Astrocyte of the hippocampus (primary cell): ENCODE measurements around the gene KDM6A.
"Not testable (repeated sequence)": the region's sequence is repeated elsewhere in the genome, so short reads cannot be mapped to it uniquely, and the experiment has no call there.

Experiments
- DNase-seq: peaks from one replicate; pipeline ENCODE4 v3.0.0; 2011; ENCODE audit warnings: low read depth, low spot score

The KDM6A gene

GRCh38 chrX:45083314-45083713 is 210.3 kb downstream of the KDM6A start:
- DNase-seq, result no peak

GRCh38 chrX:45110494-45110893 is 237.5 kb downstream of the KDM6A start:
- no peak for DNase-seq

GRCh38 chrX:45126158-45126557 is 253.2 kb downstream of the KDM6A start:
- no peak for DNase-seq

- DNase-seq, result no peak
Measured at GRCh38 chrX:45128896-45129454, 256.0 kb downstream of the KDM6A start.

- DNase-seq, result no peak
Measured at GRCh38 chrX:45133465-45133864, 260.5 kb downstream of the KDM6A start.

- peak; percentile 4 for DNase-seq
Measured at GRCh38 chrX:45134315-45134731, 261.3 kb downstream of the KDM6A start.

GRCh38 chrX:45134775-45135174 is 261.8 kb downstream of the KDM6A start:
- DNase-seq, result no peak

GRCh38 chrX:45135391-45136075 is 262.5 kb downstream of the KDM6A start:
- not testable (repeated sequence) for DNase-seq

- DNase-seq, result no peak
Measured at GRCh38 chrX:45137531-45137930, 264.5 kb downstream of the KDM6A start.

GRCh38 chrX:45138525-45138924 is 265.5 kb downstream of the KDM6A start:
- DNase-seq, result no peak

- DNase-seq, result no peak
Measured at GRCh38 chrX:45140812-45141211, 267.8 kb downstream of the KDM6A start.

- peak; percentile 12 for DNase-seq
Measured at GRCh38 chrX:45142185-45142584, 269.2 kb downstream of the KDM6A start.

- no peak for DNase-seq
Measured at GRCh38 chrX:45143455-45143854, 270.5 kb downstream of the KDM6A start.

GRCh38 chrX:45145492-45146215 is 272.7 kb downstream of the KDM6A start:
- no peak for DNase-seq

- DNase-seq, result no peak
Measured at GRCh38 chrX:45150821-45151220, 277.8 kb downstream of the KDM6A start.

- no peak for DNase-seq
Measured at GRCh38 chrX:45154033-45154360, 281.0 kb downstream of the KDM6A start.

- no peak for DNase-seq
Measured at GRCh38 chrX:45154462-45154861, 281.5 kb downstream of the KDM6A start.

GRCh38 chrX:45157647-45158046 is 284.7 kb downstream of the KDM6A start:
- no peak for DNase-seq
